ENCODE data around the gene UBASH3A.

UBASH3A gene

DNA sequence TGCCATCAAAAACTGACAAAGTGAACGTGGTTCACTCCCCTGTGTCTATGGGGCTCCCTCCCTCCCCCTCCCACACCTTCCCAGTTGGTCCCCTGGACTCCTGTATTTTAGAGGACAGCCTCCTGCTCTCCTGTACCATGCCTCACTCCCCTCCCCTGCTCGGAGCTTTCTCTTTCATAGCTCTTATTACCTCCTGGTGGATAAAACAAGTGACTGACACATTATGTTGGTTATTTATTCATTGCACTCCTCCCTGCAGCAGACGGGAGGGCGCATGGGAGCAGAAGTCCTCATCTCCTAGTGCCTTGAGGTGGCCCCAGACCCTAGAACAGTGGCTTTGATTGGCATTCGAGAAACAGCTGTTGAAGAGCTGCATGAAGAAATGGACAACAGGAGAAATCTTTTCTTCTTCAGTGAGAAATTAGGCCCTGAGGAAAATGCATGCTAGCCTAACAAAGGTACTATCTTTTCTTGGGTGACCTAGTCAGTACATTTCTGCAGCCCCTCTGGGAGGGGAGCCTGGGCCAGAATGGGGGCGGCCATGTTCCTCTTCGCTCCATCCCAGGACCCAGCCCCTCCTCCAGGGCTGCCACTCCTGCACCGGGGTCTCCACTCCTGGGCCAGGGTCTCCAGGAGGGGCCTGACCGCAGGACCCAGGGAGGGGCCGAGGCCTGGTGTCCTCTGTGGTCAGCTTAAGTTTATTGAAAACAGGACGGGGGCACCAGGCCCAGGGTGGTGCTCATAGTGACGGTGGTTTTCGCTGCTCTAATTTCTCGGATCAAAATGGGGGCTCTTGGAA is 36.1 kb upstream of the UBASH3A start:
- DNase-seq (ENCODE audit: extremely low read depth, low read depth): no peak
- TF ChIP-seq, protein P1, sequence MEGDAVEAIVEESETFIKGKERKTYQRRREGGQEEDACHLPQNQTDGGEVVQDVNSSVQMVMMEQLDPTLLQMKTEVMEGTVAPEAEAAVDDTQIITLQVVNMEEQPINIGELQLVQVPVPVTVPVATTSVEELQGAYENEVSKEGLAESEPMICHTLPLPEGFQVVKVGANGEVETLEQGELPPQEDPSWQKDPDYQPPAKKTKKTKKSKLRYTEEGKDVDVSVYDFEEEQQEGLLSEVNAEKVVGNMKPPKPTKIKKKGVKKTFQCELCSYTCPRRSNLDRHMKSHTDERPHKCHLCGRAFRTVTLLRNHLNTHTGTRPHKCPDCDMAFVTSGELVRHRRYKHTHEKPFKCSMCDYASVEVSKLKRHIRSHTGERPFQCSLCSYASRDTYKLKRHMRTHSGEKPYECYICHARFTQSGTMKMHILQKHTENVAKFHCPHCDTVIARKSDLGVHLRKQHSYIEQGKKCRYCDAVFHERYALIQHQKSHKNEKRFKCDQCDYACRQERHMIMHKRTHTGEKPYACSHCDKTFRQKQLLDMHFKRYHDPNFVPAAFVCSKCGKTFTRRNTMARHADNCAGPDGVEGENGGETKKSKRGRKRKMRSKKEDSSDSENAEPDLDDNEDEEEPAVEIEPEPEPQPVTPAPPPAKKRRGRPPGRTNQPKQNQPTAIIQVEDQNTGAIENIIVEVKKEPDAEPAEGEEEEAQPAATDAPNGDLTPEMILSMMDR (IDR thresholded peaks at IDR 0.05; ENCODE audit: low read depth, low read length): no peak

DNA sequence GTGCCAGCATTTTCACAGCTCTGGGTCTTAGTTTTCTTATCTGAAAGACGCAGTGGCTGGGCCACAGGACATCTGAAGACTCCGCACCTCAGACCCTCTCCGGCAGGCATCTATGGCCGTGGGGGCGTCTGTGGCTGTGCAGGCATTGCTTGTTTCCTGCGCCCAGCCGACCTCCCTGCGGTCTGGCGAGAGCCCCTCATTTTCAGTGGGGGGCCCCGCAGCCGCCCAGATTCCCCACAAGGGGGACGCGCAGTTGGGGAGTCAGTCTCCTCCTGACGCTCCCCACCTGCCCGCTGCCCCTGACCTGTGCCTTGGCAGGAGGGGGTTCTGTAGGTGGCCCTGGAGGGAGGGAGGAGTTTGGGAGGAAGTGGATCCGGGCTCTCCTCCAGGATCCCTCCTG is 33.9 kb upstream of the UBASH3A start:
- no peak for DNase-seq (ENCODE audit: extremely low read depth, low read depth)
- TF ChIP-seq, protein P1 (IDR thresholded peaks at IDR 0.05; ENCODE audit: low read depth, low read length): no peak

DNA sequence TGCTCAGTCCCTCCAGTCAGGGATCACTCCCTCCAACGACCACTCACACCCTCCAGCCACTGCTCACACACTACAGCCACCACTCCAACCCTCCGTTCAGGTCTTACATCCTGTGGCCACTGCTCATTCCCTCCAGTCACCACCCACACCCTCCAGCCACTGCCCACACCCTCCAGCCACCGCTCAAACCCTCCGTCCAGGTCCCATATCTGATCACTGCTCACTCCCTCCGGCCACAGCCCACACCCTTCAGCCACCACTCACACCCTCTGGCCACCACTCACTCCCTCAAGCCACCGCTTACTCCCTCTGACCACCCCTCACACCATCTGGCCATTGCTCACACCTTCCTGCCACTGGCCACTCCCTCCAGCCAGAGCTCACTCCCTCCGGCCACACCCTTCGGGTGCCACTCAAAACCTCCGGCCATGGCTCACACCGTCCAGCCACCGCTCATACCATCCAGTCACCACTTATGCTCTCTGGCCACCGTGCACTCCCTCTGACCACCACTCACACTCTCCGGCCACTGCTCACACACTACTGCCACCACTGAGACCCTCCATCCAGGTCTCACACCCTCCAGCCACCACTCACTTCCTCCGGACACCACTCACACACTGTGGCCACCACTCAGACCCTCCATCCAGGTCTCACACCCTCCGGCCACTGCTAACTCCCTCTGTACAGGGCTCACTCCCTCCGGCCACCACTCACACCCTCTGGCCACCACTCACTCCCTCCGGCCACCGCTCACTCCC is 32.6 kb upstream of the UBASH3A start:
- TF ChIP-seq, protein P1 (IDR thresholded peaks at IDR 0.05; ENCODE audit: low read depth, low read length): no peak
- DNase-seq (ENCODE audit: extremely low read depth, low read depth): no peak

- TF ChIP-seq, protein P1 (IDR thresholded peaks at IDR 0.05; ENCODE audit: low read depth, low read length): no peak
- DNase-seq (ENCODE audit: extremely low read depth, low read depth): no peak
Measured at GRCh38 chr21:42373196-42373907, 30.4 kb upstream of the UBASH3A start.

DNA sequence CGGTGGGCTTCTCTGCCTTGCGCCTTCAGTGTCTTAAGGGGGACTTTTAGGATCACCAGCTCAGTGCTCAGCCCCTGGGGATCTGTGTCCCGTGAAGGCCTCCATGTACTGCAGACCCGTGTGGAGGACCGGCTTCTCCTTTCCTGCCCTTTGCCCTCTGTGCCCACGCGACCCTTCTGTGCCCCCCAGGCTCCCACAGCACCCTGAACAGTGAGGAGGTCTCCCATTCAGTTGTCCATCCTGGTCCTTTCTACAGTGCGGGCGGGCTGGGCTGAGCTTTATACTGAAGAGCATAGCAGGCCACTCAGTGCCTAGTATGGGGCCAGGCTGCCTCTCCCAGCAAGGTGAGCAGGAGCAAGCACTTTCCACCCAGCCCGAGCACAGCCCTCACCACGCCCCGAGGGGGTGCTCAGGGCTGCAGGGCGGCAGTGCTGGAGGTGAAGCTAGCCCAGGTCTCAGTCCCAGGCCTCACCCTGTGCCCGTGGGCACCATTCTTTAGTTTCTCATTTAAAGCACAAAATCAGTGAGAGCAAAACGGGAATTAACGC is 29.7 kb upstream of the UBASH3A start:
- TF ChIP-seq, protein P1 (IDR thresholded peaks at IDR 0.05; ENCODE audit: low read depth, low read length): no peak
- no peak for DNase-seq (ENCODE audit: extremely low read depth, low read depth)

DNA sequence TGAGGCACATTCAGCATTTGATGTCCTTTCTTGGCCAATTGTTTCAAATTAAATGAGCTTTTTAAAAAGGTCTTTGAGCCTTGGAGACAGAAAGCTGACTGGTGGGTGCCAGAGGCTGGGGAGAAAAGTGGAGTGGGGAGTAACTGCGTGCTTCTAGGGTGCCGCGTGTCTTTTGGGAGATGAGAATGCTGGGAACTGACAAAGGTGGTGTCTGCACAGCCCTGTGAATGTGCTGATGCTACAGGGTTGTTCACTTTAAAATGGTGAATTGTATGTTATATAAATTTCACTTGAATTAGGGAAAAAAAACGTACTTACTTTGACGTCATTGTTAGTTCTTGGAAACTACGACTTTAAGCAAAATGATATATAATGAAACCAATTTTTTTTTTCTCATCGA is 29.2 kb upstream of the UBASH3A start:
- TF ChIP-seq, protein P1 (IDR thresholded peaks at IDR 0.05; ENCODE audit: low read depth, low read length): no peak
- no peak for DNase-seq (ENCODE audit: extremely low read depth, low read depth)

Data from AG09319 (cell line).